Spleen (tissue), 11 donors: ENCODE data around the gene MNDA. TPM values are rescaled to one million over a fixed set of nuclear protein-coding genes. Genes with fewer than 3 reads are reported as not detected.
A peak's percentile ranks its signal among the peaks of the same experiment; 100 is the strongest.
"Not testable (repeated sequence)": the region's sequence is repeated elsewhere in the genome, so short reads cannot be mapped to it uniquely, and the experiment has no call there.

Source experiments
- DNase-seq: peaks from one replicate; pipeline ENCODE4 v3.0.0-alpha.2; 2020
- H3K27ac ChIP-seq, 8 donors: fragments of 200-600 bp; sonication (generic) in 7 of 8; 1 replicate in 4 of 8; 2 replicates in 4 of 8; pipeline versions ENCODE4 v1.5.0 to v1.8.0; 2016 to 2021; ENCODE audit warnings: inconsistent platforms in 4 of 8, mild to moderate bottlenecking in 4 of 8, moderate library complexity in 1 of 8
- H3K27me3 ChIP-seq, 7 donors: fragments of 200-600 bp; sonication (generic) in 6 of 7; replicated peaks in 1 of 7; 1 replicate in 4 of 7; 2 replicates in 3 of 7; pipeline versions ENCODE4 v1.5.0 to v1.8.0; 2016 to 2021; ENCODE audit warnings: inconsistent platforms in 3 of 7, mild to moderate bottlenecking in 1 of 7
- H3K36me3 ChIP-seq, 6 donors: fragments of 200-600 bp; sonication (generic) in 5 of 6; 1 replicate in 4 of 6; 2 replicates in 2 of 6; pipeline versions ENCODE4 v1.5.0 to v1.8.0; 2016 to 2021; ENCODE audit warnings: inconsistent platforms in 2 of 6
- H3K4me1 ChIP-seq, 6 donors: fragments of 200-600 bp; sonication (generic) in 5 of 6; 1 replicate in 3 of 6; 2 replicates in 3 of 6; pipeline versions ENCODE4 v1.5.0 to v1.8.0; 2016 to 2021; ENCODE audit warnings: inconsistent platforms in 3 of 6
- H3K4me3 ChIP-seq, 8 donors: fragments of 200-600 bp; sonication (generic) in 7 of 8; 1 replicate in 4 of 8; 2 replicates in 4 of 8; pipeline versions ENCODE4 v1.5.0 to v1.8.0; 2016 to 2021; ENCODE audit warnings: inconsistent platforms in 4 of 8, mild to moderate bottlenecking in 4 of 8, moderate library complexity in 2 of 8
- H3K9me3 ChIP-seq, 8 donors: fragments of 200-600 bp; sonication (generic) in 7 of 8; 1 replicate in 4 of 8; 2 replicates in 4 of 8; pipeline versions ENCODE4 v1.5.0 to v1.8.0; 2016 to 2021; ENCODE audit warnings: inconsistent platforms in 4 of 8
- POLR2A ChIP-seq, 3 donors: fragments of 450-650 bp; IDR thresholded peaks; one replicate each; pipeline ENCODE4 v1.5.1; 2017; ENCODE audit warnings: antibody characterized with exemption in 3 of 3, mild to moderate bottlenecking in 1 of 3
- POLR2AphosphoS5 ChIP-seq, 3 donors: sonication (generic); formaldehyde crosslinking; IDR thresholded peaks; one replicate each; pipeline ENCODE4 v1.5.1; 2017; ENCODE audit warnings: antibody characterized with exemption in 3 of 3
- WGBS, 5 donors: extraction: QIAGEN DNeasy Blood & Tissue Kit in 3 of 5; methylation state at CpG; one replicate each; pipeline versions ENCODE4 v1.1.5 to v1.1.7; 2013 to 2018; 5-methylcytosine and 5-hydroxymethylcytosine counted together
- intact Hi-C: fragments of 100-400 bp; cut with DNase I; formaldehyde crosslinking; loops from one replicate; pipeline ENCODE4 v1.15.0; 2023; ENCODE audit warnings: low total_unique reads
- polyA plus RNA-seq, 3 donors: library from polyadenylated mRNA; stranded (reverse); fragments of 200-250 nt; gene quantifications; one replicate each; pipeline ENCODE4 v1.2.1, GENCODE V29; 2013
- total RNA-seq, 7 donors: library from RNA; depleted of rRNA in 3 of 7; stranded (reverse); fragments of >200 nt in 3 of 7; fragmentation: NEBNext Ultra II Directional in 4 of 7; extraction: Animal tissue kit (Norgen Biotek cat#: 25700) in 4 of 7; gene quantifications; one replicate each; pipeline versions ENCODE4 v1.1.0 to v1.2.1, GENCODE V29; 2016 to 2021
- TF ChIP-seq, protein P1 (sequence below), 11 experiments: fragments of 200-600 bp in 7 of 11; fragments of 450-650 bp in 4 of 11; sonication (generic) in 4 of 11; IDR thresholded peaks in 8 of 11; conservative IDR thresholded peaks in 3 of 11; 1 replicate in 7 of 11; 2 replicates in 4 of 11; pipeline versions ENCODE4 v1.4.0 to v1.8.0; 2016 to 2021; ENCODE audit warnings: antibody characterized with exemption in 11 of 11, inconsistent platforms in 4 of 11, mild to moderate bottlenecking in 1 of 11
- donor health status: healthy with polysubstance abuse.
- donor health status: DM: no; HTN: no; CAD: no; lungs with moderate emphysema.
- donor health status: DM: no; HTN: no; CAD: no.
- donor health status: Bipolar disorder and iron deficiency.
- donor health status: healthy.
- donor health status: DM: no; HTN: no; CAD: no.
- donor health status: DM: yes; HTN: yes; CAD: no.

The MNDA gene
- total and polyA plus RNA-seq, 10 donors = 9.3 to 218 (median 96.9) TPM

DNA sequence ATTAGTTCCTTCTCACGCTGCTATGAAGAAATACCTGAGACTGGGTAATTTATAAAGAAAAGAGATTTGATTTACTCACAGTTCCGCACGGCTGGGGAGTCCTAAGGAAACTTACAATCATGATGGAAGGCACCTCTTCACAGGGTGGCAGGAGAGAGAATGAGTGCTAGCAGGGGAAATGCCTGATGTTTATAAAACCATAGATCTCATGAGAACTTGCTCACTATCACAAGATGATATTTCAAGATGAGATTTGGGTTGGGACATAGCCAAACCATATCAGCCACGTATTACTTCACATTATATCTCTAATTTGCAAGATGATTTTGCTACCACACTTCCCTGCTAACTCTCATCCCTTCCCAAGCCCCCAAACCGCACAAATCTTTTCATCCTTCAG lies 9.1 kb downstream of the MNDA start:
- H3K9me3 ChIP-seq = peaks cover 0 to 16% (median 13%) of the 10 kb centered on the region in 8 donors
- H3K27me3 ChIP-seq = no peaks in the 10 kb centered on the region
- H3K4me3 ChIP-seq = no peak overlapping the region
- WGBS, 5 donors = 46 to 77% (median 59%) methylated on average over 5 of the region's 5 CpGs
- intact Hi-C loops = no loop called here
- H3K36me3 ChIP-seq = peaks cover 0 to 51% (median 15%) of the 10 kb centered on the region in 6 donors
- DNase-seq = no peak
- TF ChIP-seq POLR2A (IDR thresholded peaks at IDR 0.05) (no peak), POLR2AphosphoS5 (IDR thresholded peaks at IDR 0.05) (no peak)
- TF ChIP-seq, protein P1, sequence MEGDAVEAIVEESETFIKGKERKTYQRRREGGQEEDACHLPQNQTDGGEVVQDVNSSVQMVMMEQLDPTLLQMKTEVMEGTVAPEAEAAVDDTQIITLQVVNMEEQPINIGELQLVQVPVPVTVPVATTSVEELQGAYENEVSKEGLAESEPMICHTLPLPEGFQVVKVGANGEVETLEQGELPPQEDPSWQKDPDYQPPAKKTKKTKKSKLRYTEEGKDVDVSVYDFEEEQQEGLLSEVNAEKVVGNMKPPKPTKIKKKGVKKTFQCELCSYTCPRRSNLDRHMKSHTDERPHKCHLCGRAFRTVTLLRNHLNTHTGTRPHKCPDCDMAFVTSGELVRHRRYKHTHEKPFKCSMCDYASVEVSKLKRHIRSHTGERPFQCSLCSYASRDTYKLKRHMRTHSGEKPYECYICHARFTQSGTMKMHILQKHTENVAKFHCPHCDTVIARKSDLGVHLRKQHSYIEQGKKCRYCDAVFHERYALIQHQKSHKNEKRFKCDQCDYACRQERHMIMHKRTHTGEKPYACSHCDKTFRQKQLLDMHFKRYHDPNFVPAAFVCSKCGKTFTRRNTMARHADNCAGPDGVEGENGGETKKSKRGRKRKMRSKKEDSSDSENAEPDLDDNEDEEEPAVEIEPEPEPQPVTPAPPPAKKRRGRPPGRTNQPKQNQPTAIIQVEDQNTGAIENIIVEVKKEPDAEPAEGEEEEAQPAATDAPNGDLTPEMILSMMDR (IDR thresholded peaks at IDR 0.05 in 8 of 11, conservative IDR thresholded peaks at IDR 0.05 in 3 of 11) = no peak
- peak overlapping the region in 3 of 8 donors; percentile 1 to 90 (median 33) for H3K27ac ChIP-seq
- peaks cover 0 to 36% (median 0%) of the 10 kb centered on the region in 6 donors for H3K4me1 ChIP-seq

DNA sequence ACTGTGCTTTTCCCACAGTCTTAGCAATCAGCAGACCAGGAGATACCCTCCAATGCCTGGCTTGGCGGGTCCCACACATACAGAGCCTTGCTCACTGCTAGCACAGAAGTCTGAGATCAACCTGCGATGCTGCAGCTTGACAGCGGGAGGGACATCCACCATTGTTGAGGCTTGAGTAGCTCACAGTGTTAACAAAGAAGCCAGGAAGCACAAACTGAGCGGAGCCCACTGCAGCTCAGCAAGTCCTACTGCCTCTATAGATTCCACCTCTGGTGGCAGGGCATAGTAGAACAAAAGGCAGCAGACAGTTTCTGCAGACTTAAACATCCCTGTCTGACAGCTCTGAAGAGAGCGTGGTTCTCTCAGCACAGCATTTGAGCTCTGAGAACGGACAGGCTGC lies 33.4 kb downstream of the MNDA start:
- H3K9me3 ChIP-seq = peaks cover 0 to 35% (median 16%) of the 10 kb centered on the region in 8 donors
- H3K27ac ChIP-seq = no peak overlapping the region
- no peaks in the 10 kb centered on the region for H3K36me3 ChIP-seq
- no peak overlapping the region for H3K4me3 ChIP-seq
- intact Hi-C loops = no loop called here
- peaks cover 0 to 12% (median 0%) of the 10 kb centered on the region in 7 donors for H3K27me3 ChIP-seq
- TF ChIP-seq POLR2AphosphoS5 (IDR thresholded peaks at IDR 0.05) = no peak
- TF ChIP-seq, protein P1 (IDR thresholded peaks at IDR 0.05 in 8 of 11, conservative IDR thresholded peaks at IDR 0.05 in 3 of 11) = no peak
- no peaks in the 10 kb centered on the region for H3K4me1 ChIP-seq
- WGBS, 5 donors = 61 to 90% (median 70%) methylated on average over 4 to 6 of the region's 6 CpGs
- no peak for DNase-seq

DNA sequence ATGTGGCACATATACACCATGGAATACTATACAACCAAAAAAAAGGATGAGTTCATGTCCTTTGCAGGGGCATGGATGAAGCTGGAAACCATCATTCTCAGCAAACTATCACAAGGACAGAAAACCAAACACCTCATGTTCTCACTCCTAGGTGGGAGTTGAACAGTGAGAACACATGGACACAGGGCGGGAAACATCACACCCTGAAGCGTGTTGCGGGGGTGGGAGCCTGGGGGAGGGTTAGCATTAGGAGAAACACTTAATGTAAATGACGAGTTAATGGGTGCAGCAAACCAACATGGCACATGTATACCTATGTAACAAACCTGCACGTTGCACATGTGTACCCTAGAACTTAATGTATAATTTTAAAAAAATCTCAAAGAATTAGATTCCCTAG lies 39.3 kb downstream of the MNDA start:
- H3K4me3 ChIP-seq, DNase-seq, H3K4me1 ChIP-seq, H3K27ac ChIP-seq, H3K36me3 ChIP-seq, H3K27me3 ChIP-seq, intact Hi-C loops: not testable (repeated sequence)
- 84 to 98% (median 92%) methylated on average over 5 of the region's 5 CpGs for WGBS, 5 donors
- peaks cover 0 to 15% (median 0%) of the 10 kb centered on the region in 8 donors for H3K9me3 ChIP-seq

DNA sequence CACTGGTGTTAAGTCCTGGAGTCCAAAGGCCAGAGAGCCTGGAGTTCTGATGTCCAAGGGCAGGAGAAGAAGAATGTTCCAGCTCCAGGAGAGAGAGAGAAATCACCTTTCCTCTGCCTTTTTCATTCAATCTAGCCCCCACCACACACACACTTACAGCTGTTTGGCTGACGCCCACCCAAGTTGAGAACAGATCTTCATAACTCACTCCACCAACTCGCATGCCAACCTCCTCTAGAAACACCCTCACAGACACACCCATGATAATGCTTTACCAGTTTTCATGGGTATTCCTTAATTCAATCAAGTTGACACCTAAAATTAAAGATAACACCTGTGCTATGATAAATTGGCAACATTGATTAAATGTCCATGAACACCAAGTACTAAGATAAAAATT lies 42.0 kb downstream of the MNDA start:
- H3K27ac ChIP-seq = no peak overlapping the region
- no peaks in the 10 kb centered on the region for H3K4me1 ChIP-seq
- H3K27me3 ChIP-seq = no peaks in the 10 kb centered on the region
- 75 to 93% (median 86%) methylated on average over 2 of the region's 2 CpGs for WGBS, 5 donors
- no peaks in the 10 kb centered on the region for H3K36me3 ChIP-seq
- H3K4me3 ChIP-seq = no peak overlapping the region
- peaks cover 0 to 5% (median 0%) of the 10 kb centered on the region in 8 donors for H3K9me3 ChIP-seq
- intact Hi-C loops = no loop called here
- no peak for TF ChIP-seq POLR2A (IDR thresholded peaks at IDR 0.05)
- TF ChIP-seq, protein P1 (IDR thresholded peaks at IDR 0.05 in 8 of 11, conservative IDR thresholded peaks at IDR 0.05 in 3 of 11) = no peak
- TF ChIP-seq POLR2AphosphoS5 (IDR thresholded peaks at IDR 0.05) = no peak
- DNase-seq = no peak

DNA sequence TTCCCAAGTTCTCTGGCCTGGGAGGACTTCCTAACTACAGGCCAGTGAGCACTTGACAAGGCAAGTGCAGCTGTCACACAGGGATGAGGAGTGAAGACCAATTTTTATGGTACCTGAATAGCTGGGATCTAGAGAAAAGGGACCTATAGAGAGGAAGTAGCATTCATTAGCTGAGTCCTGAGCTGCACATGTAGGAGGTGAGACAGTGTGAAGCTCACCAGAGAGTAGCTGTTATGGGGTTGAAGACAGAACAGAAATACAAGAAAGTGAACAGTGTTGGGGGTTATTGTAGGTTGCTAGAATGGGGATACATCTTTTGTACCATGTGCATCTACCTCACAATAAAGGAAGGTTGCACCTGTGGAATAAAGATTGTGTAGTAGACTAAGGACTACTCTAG lies 62.5 kb downstream of the MNDA start:
- intact Hi-C loops = no loop called here
- no peak for TF ChIP-seq POLR2AphosphoS5 (IDR thresholded peaks at IDR 0.05)
- TF ChIP-seq, protein P1 (IDR thresholded peaks at IDR 0.05 in 8 of 11, conservative IDR thresholded peaks at IDR 0.05 in 3 of 11) = no peak
- TF ChIP-seq POLR2A (IDR thresholded peaks at IDR 0.05) = no peak

More for the DNA sequence above, 62.5 kb downstream of the MNDA start:
- H3K27me3 ChIP-seq = no peaks in the 10 kb centered on the region
- H3K27ac ChIP-seq = no peak overlapping the region
- no peak for DNase-seq
- no peaks in the 10 kb centered on the region for H3K36me3 ChIP-seq
- H3K9me3 ChIP-seq = peaks cover 0 to 24% (median 15%) of the 10 kb centered on the region in 8 donors
- H3K4me3 ChIP-seq = no peak overlapping the region
- H3K4me1 ChIP-seq = no peaks in the 10 kb centered on the region
